ENCODE data around the gene TLE6.
"Not testable (repeated sequence)": the region's sequence is repeated elsewhere in the genome, so short reads cannot be mapped to it uniquely, and the experiment has no call there.

Gene TLE6

GRCh38 chr19:2974342-2975041 lies 2.9 kb upstream of the TLE6 start:
- DNase-seq, result no peak

DNA sequence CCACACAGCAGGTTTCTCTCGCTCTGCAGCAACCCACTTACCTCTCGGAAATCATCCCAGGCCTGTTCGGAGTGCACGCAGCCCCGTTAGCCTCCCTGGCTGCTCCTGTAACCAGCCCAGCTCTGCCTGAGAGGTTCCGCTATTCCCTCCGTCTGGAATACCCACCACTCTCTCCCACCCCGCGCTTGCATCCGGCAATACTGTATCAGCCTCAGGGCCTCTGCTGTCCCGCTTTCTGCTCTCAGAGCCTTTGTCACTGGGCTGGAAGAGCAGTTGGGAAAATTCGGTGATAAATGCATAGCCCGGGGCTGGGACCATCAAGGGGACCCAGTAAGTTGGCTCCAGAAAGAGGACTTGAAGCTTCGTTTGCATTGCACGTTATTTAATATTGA lies 759 bp upstream of the TLE6 start:
- DNase-seq, result no peak

DNA sequence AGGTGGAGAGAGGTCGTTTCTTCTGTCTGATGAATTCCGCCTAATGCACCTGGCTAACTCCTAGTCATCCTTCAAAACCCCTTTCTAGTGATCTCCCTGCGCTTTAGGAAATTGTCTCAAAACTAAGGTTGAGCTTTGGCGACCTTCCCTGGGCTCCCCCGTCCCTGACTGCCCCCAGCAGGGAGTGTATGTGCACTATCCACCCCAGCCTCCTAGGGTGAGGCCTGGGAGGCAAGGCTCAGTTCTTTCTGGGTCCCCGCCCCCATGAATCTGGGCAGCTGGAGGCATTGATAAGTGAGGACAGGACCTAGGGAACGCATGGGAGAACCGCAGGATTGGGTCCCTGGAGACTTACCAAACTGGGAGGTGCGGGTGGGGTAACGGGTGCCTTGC lies 378 bp downstream of the TLE6 start:
- DNase-seq, result no peak

GRCh38 chr19:2978166-2978767 lies 903 bp downstream of the TLE6 start:
- DNase-seq, result no peak

DNA sequence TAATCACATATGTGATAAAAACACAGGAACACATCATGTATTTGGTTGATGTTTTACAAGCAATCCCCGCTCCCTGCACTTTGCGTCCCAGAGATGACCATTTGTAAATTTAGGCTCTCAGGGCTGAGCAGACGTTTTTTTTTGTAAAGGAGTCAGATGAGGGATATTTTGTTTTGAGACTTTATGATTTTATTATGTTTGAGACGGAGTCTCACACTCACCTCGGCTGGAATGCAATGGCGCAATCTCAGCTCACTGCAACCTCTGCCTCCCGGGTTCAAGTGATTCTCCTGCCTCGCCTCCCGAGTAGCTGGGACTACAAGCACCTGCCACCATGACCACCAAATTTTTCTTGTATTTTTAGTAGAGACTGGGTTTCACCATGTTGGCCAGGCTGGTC lies 1.4 kb downstream of the TLE6 start:
- no peak for DNase-seq

DNA sequence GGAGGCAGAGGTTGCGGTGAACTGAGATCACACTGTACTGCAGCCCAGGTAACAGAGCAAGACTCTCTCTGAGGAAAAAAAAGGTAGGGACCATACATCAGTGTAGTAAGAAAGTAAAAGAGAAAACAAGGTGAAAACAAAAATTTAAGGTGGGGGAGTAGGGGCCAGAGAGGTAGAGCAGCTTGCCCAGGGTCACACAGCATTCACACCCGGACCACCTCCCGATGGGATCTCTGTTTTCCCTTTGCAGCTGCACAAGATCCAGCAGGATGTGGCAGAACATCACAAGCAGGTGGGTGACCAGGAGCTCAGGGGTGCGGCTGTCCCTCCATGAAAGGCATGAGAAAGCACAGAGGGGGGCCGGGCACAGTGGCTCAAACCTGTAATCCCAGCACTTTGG lies 4.5 kb downstream of the TLE6 start:
- DNase-seq, result no peak

DNA sequence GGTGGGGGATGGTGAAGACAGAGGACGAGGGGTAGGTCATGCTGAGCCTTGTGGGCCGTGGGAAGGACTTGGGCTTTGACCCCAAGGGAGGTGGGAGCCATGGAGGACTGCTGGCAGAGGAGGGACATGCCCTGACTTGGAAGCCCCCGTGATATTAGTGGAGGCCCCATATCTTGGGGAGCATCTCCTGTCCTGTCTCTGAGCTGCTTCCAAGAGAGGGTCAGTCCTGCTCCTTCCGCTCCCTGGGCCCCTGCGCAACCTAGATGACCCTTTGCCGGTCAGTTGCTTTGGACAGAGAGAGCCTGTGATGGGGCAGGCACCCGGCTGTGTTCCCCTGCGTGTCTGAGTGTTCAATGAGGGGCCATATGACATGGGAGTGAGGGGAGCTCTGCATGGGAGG lies 5.2 kb downstream of the TLE6 start:
- no peak for DNase-seq

DNA sequence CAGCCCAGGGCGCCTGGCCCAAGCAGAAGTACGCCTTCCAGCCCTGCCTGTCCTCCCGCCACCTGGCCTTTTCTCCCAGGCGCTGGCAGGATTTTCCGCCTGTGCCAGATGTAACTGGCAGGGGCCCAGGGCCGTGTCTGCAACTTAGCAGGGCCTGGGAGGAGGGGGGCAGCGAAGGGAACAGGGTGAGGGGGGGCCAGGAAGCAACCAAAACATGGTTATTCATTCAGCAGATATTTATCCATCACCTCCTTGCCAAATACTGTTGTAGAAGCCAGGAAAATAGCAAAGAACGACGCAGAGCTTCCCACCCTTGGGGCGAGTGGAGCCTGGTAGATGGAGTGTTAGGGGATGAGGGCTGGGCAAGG lies 5.6 kb downstream of the TLE6 start:
- DNase-seq, result no peak

- no peak for DNase-seq
These were observed 6.2 kb downstream of the TLE6 start for GRCh38 chr19:2983351-2984214.

DNA sequence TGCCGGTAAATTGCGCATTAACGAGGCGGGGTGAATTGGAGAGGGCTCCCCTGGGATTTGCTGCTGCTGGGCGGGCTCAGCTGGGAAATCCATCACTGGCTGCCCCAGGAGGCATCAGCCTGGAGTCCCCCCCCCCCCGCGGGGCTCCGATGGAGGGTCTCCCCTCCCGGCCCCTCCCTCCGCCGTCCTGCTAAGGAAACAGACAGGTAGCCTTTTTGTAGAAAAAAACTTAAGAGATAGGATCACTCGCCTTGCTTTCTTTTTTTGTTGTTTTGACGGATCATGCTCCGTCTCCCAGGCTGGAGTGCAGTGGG lies 6.8 kb downstream of the TLE6 start:
- DNase-seq, result no peak

DNA sequence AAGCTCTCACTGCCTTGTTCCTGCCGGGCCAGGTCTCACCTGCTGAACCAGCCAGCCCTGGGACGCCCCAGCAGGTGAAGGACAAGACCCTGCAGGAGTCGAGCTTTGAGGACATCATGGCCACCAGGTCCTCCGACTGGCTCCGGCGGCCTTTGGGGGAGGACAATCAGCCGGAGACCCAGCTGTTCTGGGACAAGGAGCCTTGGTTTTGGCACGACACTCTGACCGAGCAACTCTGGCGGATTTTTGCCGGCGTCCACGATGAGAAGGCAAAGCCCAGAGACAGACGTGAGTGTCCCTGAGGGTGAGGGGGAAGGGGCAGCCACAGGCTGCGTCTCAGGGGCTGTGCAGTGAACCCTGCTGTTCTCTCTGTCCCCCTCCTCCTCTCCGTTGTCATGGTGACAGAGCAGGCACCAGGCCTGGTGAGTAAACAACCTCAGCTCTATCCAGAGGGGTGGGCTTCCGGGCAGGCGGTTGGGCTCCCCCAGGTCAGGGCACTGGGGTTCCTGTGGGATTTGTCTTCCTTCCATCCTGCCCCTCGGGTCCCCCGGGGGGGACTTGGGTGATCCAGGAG lies 9.7 kb downstream of the TLE6 start:
- no peak for DNase-seq

DNA sequence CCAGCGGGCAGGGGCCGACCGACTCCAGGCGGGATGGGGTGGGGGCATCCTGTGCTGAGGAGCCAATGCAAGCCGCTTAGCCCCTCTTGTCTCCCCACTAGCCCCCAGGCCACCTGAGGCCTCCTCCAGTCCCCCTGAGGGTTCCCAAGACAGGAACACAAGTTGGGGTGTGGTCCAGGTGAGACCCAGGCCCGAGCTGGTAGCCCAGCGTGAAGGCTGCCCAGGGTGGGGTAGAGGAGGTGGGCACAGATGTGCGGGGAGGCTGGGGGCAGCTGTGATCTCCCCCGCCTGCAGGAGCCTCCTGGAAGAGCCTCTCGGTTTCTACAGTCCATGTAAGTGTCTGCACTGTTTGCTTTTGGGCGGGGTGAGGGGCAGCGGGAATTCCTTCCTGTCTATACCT lies 10.4 kb downstream of the TLE6 start:
- no peak for DNase-seq

- no peak for DNase-seq
These were observed 11.2 kb downstream of the TLE6 start for GRCh38 chr19:2988568-2988967.

DNA sequence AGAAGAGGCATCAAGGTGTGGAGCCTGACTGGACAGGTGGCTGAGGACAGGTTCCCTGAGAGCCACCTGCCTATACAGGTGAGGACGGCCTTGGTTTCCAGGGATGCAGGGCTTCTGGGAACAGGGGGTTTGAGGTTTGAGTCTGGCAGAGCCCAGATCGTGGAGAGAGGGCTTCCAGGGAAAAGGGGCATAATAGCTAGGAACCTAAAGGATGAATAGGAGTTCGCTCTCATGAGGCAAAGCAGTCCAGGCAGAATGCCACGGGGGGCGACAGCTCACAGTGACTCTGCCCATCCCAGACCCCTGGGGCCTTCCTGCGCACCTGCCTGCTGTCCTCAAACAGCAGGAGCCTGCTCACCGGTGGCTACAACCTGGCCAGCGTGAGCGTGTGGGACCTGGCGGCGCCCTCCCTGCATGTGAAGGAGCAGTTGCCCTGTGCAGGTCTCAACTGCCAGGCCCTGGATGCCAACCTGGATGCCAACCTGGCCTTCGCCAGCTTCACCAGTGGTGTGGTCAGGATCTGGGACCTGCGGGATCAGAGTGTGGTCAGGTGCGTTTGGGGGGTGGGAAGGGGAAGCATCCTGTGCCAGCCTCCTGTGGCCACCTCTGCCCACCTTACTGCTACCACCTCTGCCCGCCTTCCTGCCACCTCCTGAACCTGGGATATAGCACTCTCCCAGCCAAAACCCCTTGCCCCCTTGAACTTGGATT lies 12.0 kb downstream of the TLE6 start:
- no peak for DNase-seq

GRCh38 chr19:2992333-2992732 lies 15.0 kb downstream of the TLE6 start:
- not testable (repeated sequence) for DNase-seq

DNA sequence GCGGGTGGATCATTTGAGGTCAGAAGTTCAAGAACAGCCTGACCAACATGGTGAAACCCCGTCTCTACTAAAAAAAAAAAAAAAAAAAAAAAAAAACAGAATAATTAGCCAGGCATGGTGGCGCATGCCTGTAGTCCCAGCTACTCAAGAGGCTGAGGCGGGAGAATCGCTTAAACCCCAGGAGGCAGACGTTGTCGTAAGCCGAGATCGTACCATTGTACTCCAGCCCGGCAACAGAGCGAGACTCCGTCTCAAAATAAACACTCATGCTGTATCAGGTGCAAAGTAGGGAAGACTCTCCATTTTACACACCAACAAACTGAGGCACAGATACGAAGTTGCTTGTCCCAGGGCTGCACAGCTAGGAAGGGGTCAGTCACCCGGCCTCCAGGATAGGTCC lies 15.6 kb downstream of the TLE6 start:
- DNase-seq, result no peak

DNA sequence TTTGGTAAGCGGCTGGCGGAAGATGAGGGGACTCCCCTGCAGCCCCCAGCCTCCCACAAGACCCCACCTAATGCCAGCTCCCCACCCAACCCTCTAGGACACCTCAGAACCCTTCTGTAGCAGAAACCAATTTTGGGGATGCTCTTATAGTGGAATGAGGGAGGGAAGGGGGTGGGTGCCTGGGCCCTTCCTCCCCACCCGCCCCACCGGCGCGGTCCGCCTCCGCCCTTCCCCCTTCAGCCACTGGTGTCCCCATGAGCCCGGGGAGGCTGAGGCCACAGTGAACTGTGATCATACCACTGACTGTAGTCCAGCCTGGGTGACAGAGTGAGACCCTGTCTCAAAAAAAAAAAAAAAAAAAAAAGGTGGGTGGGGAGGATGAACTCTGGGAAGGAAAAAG lies 16.2 kb downstream of the TLE6 start:
- DNase-seq, result no peak

DNA sequence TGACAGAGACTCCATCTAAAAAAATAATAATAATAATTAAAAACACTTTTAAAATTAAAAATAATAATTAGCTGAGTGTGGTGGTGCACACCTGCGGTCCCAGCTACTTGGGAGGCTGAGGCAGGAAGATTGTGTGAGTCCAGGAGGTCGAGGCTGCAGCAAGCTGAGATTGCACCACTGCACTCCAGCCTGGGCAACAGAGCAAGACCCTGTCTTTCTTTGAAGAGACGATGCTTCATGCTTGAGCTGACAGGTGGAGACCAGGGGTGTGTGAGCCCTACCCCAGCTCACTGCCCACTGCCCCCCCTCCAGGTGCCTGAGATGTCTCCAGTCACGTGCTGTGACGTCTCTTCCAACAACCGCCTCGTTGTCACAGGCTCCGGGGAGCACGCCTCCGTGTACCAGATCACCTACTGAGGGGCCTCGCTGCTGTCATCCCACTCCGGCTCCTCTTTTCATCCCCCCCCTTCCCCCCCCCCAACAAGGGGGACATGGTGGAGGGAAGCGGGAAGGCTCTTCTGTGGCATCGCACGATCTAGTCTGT lies 17.3 kb downstream of the TLE6 start:
- DNase-seq, result no peak

- DNase-seq, result no peak
These were observed 20.4 kb downstream of the TLE6 start for GRCh38 chr19:2997720-2998119.

DNA sequence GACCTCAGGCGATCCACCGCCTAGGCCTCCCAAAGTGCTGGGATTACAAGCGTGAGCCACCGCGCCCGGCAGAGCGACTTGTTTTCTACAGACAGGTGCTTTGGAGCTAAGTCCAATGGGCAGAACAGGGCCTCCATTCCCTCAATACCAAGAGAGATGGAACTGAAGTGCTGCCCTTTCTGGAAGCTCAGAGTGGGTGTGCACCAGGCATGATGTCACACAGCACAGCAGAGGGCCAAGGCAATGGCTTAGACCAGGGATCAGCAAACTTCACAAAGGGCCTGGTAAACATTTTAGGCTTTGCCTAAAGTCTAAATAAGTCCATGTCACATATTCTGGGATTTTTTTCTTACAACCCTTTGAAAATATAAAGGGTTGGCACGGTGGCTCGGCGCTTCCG lies 21.3 kb downstream of the TLE6 start:
- no peak for DNase-seq

- no peak for DNase-seq
These were observed 24.0 kb downstream of the TLE6 start for GRCh38 chr19:3001235-3001800.

DNA sequence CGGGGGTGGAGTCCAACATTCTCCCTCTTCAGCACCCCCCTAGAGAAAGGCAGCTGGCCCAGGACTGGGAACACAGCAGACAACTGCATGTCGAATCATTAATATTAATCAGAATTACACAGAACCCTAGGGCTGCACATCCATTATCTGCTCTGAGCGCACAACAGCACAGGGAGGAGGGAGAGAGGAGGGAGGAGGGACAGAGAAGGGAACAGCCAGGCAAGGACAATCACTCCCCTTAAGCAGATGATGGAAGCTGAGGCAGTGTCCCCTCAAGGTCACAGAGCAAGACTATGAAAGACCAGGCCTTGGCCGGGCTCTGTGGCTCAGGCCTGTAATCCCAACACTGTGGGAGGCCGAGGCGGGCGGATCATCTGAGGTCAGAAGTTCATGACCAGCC lies 25.7 kb downstream of the TLE6 start:
- DNase-seq, result no peak

DNA sequence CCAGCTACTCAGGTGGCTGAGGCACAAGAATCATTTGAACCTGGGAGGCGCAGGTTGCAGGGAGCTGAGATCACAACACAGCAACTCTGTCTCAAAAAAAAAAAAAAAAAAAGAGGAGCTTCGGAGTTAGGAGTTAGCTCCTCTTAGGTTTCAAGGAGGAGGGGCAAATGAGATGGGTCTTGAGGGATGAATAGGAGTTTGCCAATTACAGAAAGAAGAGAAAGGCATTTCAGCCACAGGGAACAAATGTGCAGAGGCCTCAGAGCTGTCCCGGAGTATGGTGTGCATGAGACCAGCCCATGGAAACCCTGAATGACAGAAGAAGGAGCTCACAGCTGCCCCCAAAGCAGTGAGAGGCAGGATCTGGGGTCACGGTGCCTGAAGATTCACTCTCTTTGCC lies 27.2 kb downstream of the TLE6 start:
- DNase-seq, result no peak
